Dermis blood vessel endothelial cell (primary cell): ENCODE results near the gene ADRA2A. TPM values are rescaled to one million over a fixed set of nuclear protein-coding genes. Genes with fewer than 3 reads are reported as not detected.

Experiments
- total RNA-seq: library from RNA; depleted of rRNA; stranded (reverse); fragments of >200 nt; gene quantifications from 2 replicates; pipeline ENCODE4 v1.2.3, GENCODE V29; 2014

ADRA2A gene
- total RNA-seq, 1 donor from 2014 or later: not detected

Other genes with a start within 250 kb of the ADRA2A start
- 171 and 200 TPM in 2 replicates for gene PDCD4, start 205.1 kb upstream of the ADRA2A start, total RNA-seq
- gene BBIP1, start 157.8 kb upstream of the ADRA2A start, total RNA-seq: 16.7 and 29.7 TPM in 2 replicates
- gene SHOC2, start 157.4 kb upstream of the ADRA2A start, total RNA-seq: 62.3 and 70.6 TPM in 2 replicates